BLaER1 (cell line): ENCODE data around the gene SEPTIN5.

ENCODE experiments used
- H3K27ac ChIP-seq: shearing (Covaris generic); formaldehyde crosslinking; 2 replicates; pipeline ENCODE4 v1.8.1; 2022
- H3K27me3 ChIP-seq: shearing (Covaris generic); formaldehyde crosslinking; 2 replicates; pipeline ENCODE4 v1.8.1; 2022
- H3K36me3 ChIP-seq: shearing (Covaris generic); formaldehyde crosslinking; 2 replicates; pipeline ENCODE4 v1.8.1; 2022
- H3K4me1 ChIP-seq: shearing (Covaris generic); formaldehyde crosslinking; 2 replicates; pipeline ENCODE4 v1.8.1; 2022
- H3K4me2 ChIP-seq: shearing (Covaris generic); formaldehyde crosslinking; 2 replicates; pipeline ENCODE4 v1.8.1; 2022
- H3K4me3 ChIP-seq: shearing (Covaris generic); formaldehyde crosslinking; 2 replicates; pipeline ENCODE4 v1.8.1; 2022
- H3K9ac ChIP-seq: shearing (Covaris generic); formaldehyde crosslinking; 2 replicates; pipeline ENCODE4 v1.8.1; 2022
- H3K9me3 ChIP-seq: shearing (Covaris generic); formaldehyde crosslinking; 2 replicates; pipeline ENCODE4 v1.8.1; 2022
- H4K20me1 ChIP-seq: shearing (Covaris generic); formaldehyde crosslinking; 2 replicates; pipeline ENCODE4 v1.8.1; 2022
- Cebpa-rat ChIP-seq: shearing (Covaris generic); IDR thresholded peaks from 2 replicates; pipeline ENCODE4 v1.8.1; 2022

Gene SEPTIN5

DNA sequence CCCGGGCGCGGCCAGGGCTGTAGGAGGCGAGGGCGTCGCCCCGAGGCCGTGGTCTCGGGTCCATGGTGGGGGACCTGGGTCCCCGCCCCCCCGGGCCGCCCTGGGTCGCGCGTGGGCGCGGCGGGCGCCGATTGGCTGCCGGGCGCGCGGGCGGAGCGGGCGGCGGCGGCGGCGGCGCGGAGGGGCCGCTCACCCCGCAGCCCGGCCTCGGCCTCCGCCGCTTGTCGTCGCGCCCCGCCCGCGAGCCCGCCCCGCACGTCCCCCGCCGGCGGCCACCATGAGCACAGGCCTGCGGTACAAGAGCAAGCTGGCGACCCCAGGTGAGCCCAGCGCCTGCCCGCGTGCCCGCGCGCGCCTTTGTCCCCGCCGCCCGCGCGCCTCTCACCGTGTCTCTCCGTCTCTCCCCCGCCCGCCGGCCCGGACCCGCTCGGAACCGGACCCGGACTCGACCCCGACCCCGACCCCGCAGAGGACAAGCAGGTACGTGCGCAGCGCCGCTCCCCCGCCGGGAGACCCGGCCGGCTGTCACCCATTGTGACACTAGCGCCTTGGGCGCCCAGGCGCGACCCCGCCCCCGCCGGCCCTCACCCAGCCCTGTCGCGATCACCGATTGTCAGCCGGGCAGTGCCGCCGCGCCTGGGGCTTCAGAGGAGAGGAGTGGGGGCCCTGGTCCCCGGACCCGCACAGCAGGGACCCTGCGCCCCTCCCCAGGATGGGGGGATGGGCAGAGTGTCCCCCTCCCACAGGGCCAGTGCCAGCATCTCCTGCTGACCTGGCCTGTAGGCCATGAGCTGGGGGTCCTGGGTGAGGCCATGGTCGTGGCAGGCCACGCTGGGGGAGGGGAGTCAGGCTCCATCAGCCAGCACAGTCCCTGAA is at the start of gene SEPTIN5:
TSS of gene SEPTIN5 (plus strand) at position 192 of the 876 bp plus-strand sequence. CDS start at position 278, 86 bp downstream.
- peak within 1 kb of the TSS; percentile 89 for H3K4me2 ChIP-seq
- no peaks in the 10 kb centered on the region for H3K9me3 ChIP-seq
- no peak for TF ChIP-seq Cebpa-rat
- peaks cover 25% of the 10 kb centered on the region for H3K4me1 ChIP-seq
- H3K9ac ChIP-seq, result peak within 1 kb of the TSS; percentile 66
- H3K27me3 ChIP-seq, result peaks cover 48% of the 10 kb centered on the region
- H4K20me1 ChIP-seq, result peaks cover 15% of the 10 kb centered on the region
- H3K36me3 ChIP-seq, result peaks cover under 1% of the 10 kb centered on the region; the same call in 1 of the 2 replicates
- peak within 1 kb of the TSS; percentile 73 for H3K4me3 ChIP-seq
- no peak within 1 kb of the TSS for H3K27ac ChIP-seq

DNA sequence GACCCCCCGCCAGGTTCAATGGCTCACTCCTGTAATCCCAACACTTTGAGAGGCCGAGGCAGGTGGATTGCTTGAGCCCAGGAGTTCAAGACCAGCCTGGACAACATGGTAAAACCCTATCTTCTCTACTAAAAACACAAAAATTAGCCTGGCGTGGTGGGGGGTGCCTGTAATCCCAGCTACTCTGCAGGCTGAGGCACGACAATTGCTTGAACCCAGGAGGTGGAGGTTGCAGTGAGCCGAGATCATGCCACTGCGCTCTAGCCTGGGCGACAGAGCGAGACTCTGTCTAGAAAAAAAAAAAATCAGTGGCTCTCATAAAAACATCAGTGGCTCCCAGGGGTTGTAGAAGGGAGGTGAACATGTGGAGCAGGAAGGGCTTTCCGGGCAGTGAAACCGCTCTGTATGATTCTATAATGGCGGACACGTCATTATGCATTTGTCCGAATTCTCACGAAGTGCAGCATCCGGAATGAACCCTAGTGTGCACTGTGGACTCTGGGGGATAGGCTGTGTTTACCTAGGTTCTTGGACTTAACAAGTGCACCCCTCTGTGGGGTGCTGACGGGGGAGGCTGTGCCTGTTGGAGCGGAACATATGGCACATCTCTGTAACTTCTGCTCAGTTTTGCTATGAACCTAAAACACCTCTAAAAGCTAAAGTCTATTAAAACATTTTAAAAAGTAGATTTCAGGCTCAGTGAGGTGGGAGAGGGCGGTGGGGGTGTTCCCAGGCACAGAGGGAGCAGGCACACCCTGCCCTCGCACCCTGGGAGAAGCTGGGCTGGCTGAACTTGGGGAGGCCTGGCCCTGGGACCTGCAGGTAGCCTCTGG is 49.1 kb upstream of the SEPTIN5 start:
- no peak for TF ChIP-seq Cebpa-rat
- Histone ChIP-seq H3K9ac (no peak overlapping the region), H3K4me2 (peak overlapping the region; percentile 42), H3K4me3 (no peak overlapping the region), H3K36me3 (no peaks in the 10 kb centered on the region), H3K4me1 (peaks cover 58% of the 10 kb centered on the region), H4K20me1 (no peaks in the 10 kb centered on the region), H3K9me3 (no peaks in the 10 kb centered on the region), H3K27ac (no peak overlapping the region), H3K27me3 (no peaks in the 10 kb centered on the region)

DNA sequence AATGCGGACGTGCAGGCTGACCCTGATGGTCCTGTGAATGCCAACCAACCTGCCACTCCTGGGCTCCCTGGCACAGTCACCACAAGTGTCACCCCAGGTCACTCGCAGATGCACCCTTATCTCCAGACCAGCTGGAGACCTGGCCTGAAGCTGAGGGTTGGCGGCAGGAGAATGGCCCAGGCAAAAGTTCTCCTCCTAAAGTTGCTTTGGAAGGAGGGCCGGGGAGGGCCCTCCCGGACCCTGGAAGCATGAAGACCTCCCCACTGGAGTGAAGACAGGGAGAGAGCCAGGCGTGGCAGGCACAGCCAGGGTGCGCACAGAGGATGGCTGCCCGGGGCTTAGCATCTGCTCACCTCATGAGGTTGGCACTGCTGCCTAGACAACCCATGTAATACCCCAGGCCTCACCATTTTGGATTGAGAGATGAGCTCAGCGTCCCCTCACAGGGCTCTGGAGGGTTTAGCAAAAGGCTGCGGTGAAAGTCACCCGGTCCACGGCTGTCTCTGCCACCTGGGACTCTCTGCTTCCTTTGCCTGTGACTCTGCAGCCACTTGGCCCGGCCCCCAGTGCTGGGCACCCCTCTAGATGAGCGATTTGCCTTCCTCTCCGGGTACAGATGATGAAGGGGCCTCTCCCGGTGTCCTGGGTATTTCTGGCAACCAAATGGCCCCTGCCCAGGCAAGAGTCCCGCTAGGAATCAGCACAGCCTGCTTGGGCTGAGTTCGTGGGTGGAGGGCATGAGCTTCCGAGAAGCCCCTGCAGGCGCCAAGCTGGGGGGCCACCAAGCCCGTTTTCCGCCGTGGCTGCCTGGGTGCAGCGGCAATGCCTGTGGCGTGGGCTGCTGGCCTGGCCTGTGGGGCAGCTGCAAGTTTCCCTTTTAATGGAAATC is 48.3 kb upstream of the SEPTIN5 start:
- no peak for TF ChIP-seq Cebpa-rat

DNA sequence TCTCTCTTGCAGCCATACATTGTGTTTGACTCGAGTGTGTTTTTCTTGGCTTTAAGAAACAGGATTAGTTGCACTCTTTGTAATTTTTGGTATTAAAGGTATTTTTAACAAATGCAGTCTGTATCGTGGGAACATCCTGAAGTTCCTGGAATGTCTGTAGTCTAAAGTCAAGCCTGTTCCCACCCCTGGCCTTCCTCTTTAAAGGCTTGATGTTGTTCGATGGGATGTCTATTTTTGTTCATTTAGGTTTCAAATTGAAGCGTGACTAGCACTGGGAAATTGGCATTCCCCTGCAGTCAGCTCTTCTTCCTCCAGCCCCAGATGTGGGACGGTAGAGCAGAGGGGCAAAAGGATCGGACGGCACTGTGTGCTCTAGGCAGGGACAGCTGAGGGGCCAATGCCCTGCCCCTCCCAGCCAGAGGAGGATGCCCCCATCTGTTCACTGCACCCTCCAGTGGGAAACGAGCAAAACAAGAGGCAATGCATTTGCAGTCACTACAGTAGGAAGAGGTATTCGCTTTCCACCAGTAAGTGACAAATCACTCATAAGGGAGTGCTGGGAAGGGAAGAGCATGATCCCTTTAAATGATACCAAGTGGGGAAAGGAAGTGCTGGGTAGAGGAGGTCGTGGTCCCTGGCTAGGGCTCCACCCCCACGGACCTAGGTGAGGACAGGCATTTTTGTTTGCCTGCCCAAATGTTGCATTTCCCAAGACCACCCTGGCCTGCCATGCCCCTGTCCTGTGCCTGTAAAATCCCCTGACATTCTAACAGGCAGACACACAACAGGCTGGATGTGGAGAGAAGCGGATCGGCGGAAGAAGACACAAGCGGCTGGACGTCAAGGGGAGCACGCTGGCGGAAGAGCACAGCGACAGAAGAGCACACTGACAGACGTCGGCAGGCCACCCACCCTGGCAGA is 47.4 kb upstream of the SEPTIN5 start:
- H3K4me3 ChIP-seq, result no peak overlapping the region
- no peaks in the 10 kb centered on the region for H4K20me1 ChIP-seq
- no peaks in the 10 kb centered on the region for H3K36me3 ChIP-seq
- peaks cover 8% of the 10 kb centered on the region for H3K9me3 ChIP-seq
- H3K27me3 ChIP-seq, result no peaks in the 10 kb centered on the region
- no peak overlapping the region for H3K27ac ChIP-seq
- H3K4me1 ChIP-seq, result peaks cover 45% of the 10 kb centered on the region
- H3K4me2 ChIP-seq, result 0 out of 2 replicates have a peak overlapping the region, but pooled peaks have one; percentile 42
- no peak for TF ChIP-seq Cebpa-rat
- H3K9ac ChIP-seq, result no peak overlapping the region

More for the DNA sequence above, 48.3 kb upstream of the SEPTIN5 start:
- Histone ChIP-seq H3K9ac (no peak overlapping the region), H3K4me3 (no peak overlapping the region), H3K4me1 (peaks cover 52% of the 10 kb centered on the region), H3K9me3 (peaks cover under 1% of the 10 kb centered on the region; the same call in 1 of the 2 replicates), H3K36me3 (no peaks in the 10 kb centered on the region), H3K27ac (no peak overlapping the region), H3K27me3 (no peaks in the 10 kb centered on the region), H3K4me2 (peak overlapping the region; percentile 42), H4K20me1 (no peaks in the 10 kb centered on the region)

DNA sequence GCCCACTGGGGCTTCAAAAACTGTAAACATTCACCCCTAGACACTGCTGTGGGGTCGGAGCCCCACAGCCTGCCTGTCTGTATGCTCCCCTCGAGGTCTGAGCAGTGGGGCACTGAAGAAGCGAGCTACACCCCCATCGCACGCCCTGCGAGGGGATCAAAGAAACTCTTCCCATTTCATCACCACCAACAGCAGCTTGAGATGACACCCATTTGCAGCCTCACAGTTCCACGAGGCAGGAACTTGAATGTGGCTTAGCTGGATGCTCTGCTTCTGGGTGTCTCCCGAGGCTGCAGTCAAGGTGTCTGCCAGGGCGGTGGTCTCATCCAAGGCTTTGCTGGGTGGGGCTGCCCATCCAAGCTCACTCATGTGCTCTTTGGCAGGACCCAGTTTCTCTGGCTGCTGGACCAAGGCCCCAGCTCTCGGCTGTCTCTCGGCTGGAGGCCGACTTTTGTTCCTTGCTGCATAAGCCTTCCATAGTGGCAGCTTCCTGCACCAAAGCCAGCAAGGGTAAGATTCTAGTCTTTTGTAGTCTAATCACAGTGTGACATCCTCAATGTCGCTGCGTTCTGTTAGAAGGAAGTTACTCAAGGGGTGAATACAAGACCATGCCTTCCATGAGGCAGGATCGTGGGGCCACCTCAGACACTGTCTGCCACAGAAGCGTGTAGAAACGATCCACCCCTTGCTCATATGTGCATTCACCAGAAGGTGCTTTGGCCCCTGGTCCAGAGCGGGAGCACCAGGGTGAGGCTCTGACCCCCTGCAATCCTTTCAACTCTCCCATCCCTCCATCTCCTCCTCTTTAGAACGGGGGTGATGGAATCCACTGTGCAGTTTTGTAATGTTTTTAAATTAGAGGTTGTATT is 46.2 kb upstream of the SEPTIN5 start:
- no peak overlapping the region for H3K9ac ChIP-seq
- H4K20me1 ChIP-seq, result no peaks in the 10 kb centered on the region
- H3K9me3 ChIP-seq, result peaks cover 11% of the 10 kb centered on the region
- no peak for TF ChIP-seq Cebpa-rat
- peaks cover 38% of the 10 kb centered on the region for H3K4me1 ChIP-seq
- H3K4me3 ChIP-seq, result no peak overlapping the region
- H3K27me3 ChIP-seq, result no peaks in the 10 kb centered on the region
- H3K27ac ChIP-seq, result no peak overlapping the region
- H3K4me2 ChIP-seq, result no peak overlapping the region
- no peaks in the 10 kb centered on the region for H3K36me3 ChIP-seq

DNA sequence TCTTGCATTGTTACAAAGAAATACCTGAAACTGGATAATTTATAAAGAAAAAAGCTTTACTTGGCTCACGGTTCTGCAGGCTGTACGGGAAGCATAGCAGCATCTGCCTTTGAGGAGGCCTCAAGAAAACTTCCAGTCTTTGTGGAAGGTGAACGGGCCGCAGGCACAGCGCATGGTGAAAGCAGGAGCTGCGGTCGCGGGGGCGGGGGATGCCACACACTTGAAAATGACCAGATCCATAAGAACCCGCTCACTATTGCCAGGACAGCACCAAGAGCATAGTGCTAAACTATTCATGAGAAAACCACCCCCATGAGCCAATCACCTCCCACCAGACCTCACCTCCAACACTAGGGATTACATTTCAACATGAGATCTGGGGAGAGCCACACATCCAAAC is 45.6 kb upstream of the SEPTIN5 start:
- Histone ChIP-seq H3K9me3 (peaks cover 11% of the 10 kb centered on the region), H3K4me3 (no peak overlapping the region), H3K36me3 (no peaks in the 10 kb centered on the region), H3K4me1 (peaks cover 31% of the 10 kb centered on the region), H3K27me3 (no peaks in the 10 kb centered on the region), H4K20me1 (no peaks in the 10 kb centered on the region), H3K27ac (no peak overlapping the region), H3K9ac (no peak overlapping the region), H3K4me2 (no peak overlapping the region)
- TF ChIP-seq Cebpa-rat, result no peak

DNA sequence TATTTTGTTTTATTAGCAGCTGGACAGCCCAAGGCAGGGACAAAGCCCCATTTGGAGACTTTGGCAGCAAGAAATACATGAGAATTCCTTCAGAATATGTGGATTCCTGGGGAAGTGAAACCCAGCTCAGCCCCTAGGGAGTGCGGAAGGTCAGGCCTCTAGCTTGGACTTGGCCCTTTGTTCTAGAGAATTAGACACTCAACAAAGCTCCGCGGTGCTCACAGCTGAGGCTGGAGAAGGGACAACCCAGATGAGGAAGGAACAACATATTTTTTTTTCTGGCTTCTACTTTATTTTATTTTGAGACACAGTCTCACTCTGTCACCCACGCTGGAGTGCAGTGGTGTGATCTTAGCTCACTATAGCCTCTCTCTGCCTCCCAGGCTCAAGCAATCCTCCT is 44.7 kb upstream of the SEPTIN5 start:
- Histone ChIP-seq H3K4me1 (peaks cover 23% of the 10 kb centered on the region), H3K27ac (no peak overlapping the region), H3K9me3 (peaks cover 11% of the 10 kb centered on the region), H3K4me2 (no peak overlapping the region), H3K27me3 (no peaks in the 10 kb centered on the region), H3K9ac (no peak overlapping the region), H3K4me3 (no peak overlapping the region), H4K20me1 (no peaks in the 10 kb centered on the region), H3K36me3 (no peaks in the 10 kb centered on the region)
- no peak for TF ChIP-seq Cebpa-rat

DNA sequence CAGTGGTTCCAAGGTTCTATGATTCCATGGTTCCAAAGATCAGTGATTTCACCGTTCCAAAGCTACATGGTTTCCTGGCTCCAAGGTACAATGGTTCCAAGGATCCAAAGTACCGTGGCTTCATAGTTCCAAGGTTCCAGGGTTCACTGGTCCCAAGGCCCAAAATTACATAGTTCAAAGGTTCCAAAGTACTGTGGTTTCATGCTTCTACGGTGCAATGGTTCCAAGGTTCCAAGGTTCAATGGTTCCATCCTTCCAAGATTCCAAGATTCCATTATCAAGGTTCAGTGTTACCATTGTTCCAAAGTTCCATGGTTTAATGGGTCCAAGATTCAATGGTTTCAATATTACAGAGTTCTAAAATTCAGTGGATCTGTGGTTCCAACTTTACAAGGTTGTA is 43.0 kb upstream of the SEPTIN5 start:
- Histone ChIP-seq H3K9me3 (peaks cover 11% of the 10 kb centered on the region), H3K4me2 (no peak overlapping the region)
- no peak for TF ChIP-seq Cebpa-rat

More for the DNA sequence above, 43.0 kb upstream of the SEPTIN5 start:
- Histone ChIP-seq H3K4me3 (no peak overlapping the region), H3K9ac (no peak overlapping the region), H3K27ac (no peak overlapping the region), H4K20me1 (no peaks in the 10 kb centered on the region), H3K4me1 (peaks cover 6% of the 10 kb centered on the region; the same call in 1 of the 2 replicates), H3K36me3 (no peaks in the 10 kb centered on the region), H3K27me3 (no peaks in the 10 kb centered on the region)
